SK-N-SH treated with all-trans-retinoic acid at 6 μM for 48 hours (cell line): ENCODE results near the gene BCAR1.
A peak's percentile ranks its signal among the peaks of the same experiment; 100 is the strongest.
"Not testable (repeated sequence)": the region's sequence is repeated elsewhere in the genome, so short reads cannot be mapped to it uniquely, and the experiment has no call there.

ENCODE experiments used
- ATAC-seq: fragments of 200-7000 bp; cut with Tn5 transposase; 3 replicates; pipeline ENCODE4 v1.9.1; 2020; ENCODE audit warnings: mild to moderate bottlenecking, moderate library complexity
- ARNTL ChIP-seq: fragments of 450-650 bp; formaldehyde crosslinking; IDR thresholded peaks from 2 replicates; pipeline ENCODE4 v1.5.0; 2020; ENCODE audit warnings: low read depth, mild to moderate bottlenecking, moderate library complexity, borderline replicate concordance
- BACH2 ChIP-seq: fragments of 250-450 bp; sonication (Bioruptor Pico); IDR thresholded peaks from 2 replicates; pipeline ENCODE4 v1.9.0; 2021; ENCODE audit warnings: mild to moderate bottlenecking, borderline replicate concordance
- CREB5 ChIP-seq: fragments of 250-450 bp; sonication (Bioruptor Pico); IDR thresholded peaks from 2 replicates; pipeline ENCODE4 v1.5.1; 2020; ENCODE audit warnings: low read depth, mild to moderate bottlenecking, moderate library complexity
- CSDC2 ChIP-seq: fragments of 250-450 bp; sonication (Bioruptor Pico); IDR thresholded peaks from 2 replicates; pipeline ENCODE4 v1.5.0; 2020; ENCODE audit warnings: mild to moderate bottlenecking, moderate library complexity
- ISL1 ChIP-seq: fragments of 250-450 bp; sonication (Bioruptor Pico); IDR thresholded peaks from 2 replicates; pipeline ENCODE4 v2.1.2; 2022; ENCODE audit warnings: mild to moderate bottlenecking, moderate library complexity
- PATZ1 ChIP-seq: fragments of 250-450 bp; sonication (Bioruptor Pico); IDR thresholded peaks from 2 replicates; pipeline ENCODE4 v1.8.0; 2020; ENCODE audit warnings: mild to moderate bottlenecking, moderate library complexity, borderline replicate concordance
- POU6F1 ChIP-seq: fragments of 250-450 bp; sonication (Bioruptor Pico); IDR thresholded peaks from 2 replicates; pipeline ENCODE4 v1.8.0; 2021; ENCODE audit warnings: low read depth, mild to moderate bottlenecking, moderate library complexity, borderline replicate concordance
- RARB ChIP-seq: fragments of 250-450 bp; sonication (Bioruptor Pico); IDR thresholded peaks from 2 replicates; pipeline ENCODE4 v1.8.0; 2021; ENCODE audit warnings: mild to moderate bottlenecking, moderate library complexity
- SNAI2 ChIP-seq: fragments of 250-450 bp; sonication (Bioruptor Pico); IDR thresholded peaks from 2 replicates; pipeline ENCODE4 v1.5.0; 2020; ENCODE audit warnings: mild to moderate bottlenecking, moderate library complexity
- TCF4 ChIP-seq: fragments of 250-450 bp; sonication (Bioruptor Pico); IDR thresholded peaks from 2 replicates; pipeline ENCODE4 v1.8.0; 2021; ENCODE audit warnings: mild to moderate bottlenecking, moderate library complexity, borderline replicate concordance
- TOX ChIP-seq: fragments of 250-450 bp; sonication (Bioruptor Pico); IDR thresholded peaks from 2 replicates; pipeline ENCODE4 v1.8.0; 2021; ENCODE audit warnings: mild to moderate bottlenecking, moderate library complexity, borderline replicate concordance
- TSHZ2 ChIP-seq: fragments of 250-450 bp; sonication (Bioruptor Pico); IDR thresholded peaks from 2 replicates; pipeline ENCODE4 v1.5.0; 2020; ENCODE audit warnings: mild to moderate bottlenecking, moderate library complexity
- ZC3H10 ChIP-seq: fragments of 250-450 bp; sonication (Bioruptor Pico); IDR thresholded peaks from 2 replicates; pipeline ENCODE4 v1.5.1; 2021; ENCODE audit warnings: mild to moderate bottlenecking, moderate library complexity
- ZFP3 ChIP-seq: fragments of 250-450 bp; sonication (Bioruptor Pico); IDR thresholded peaks from 2 replicates; pipeline ENCODE4 v1.5.0; 2020; ENCODE audit warnings: mild to moderate bottlenecking, moderate library complexity
- ZFP30 ChIP-seq: fragments of 450-650 bp; formaldehyde crosslinking; IDR thresholded peaks from 2 replicates; pipeline ENCODE4 v1.5.0; 2022; ENCODE audit warnings: mild to moderate bottlenecking, moderate library complexity
- ZNF70 ChIP-seq: fragments of 450-650 bp; formaldehyde crosslinking; IDR thresholded peaks from 2 replicates; pipeline ENCODE4 v1.5.0; 2020; ENCODE audit warnings: mild to moderate bottlenecking, moderate library complexity
- ZNF8 ChIP-seq: fragments of 450-650 bp; formaldehyde crosslinking; IDR thresholded peaks from 2 replicates; pipeline ENCODE4 v1.5.0; 2020; ENCODE audit warnings: mild to moderate bottlenecking, moderate library complexity

The BCAR1 gene

GRCh38 chr16:75281826-75282225 lies 30.4 kb upstream of the BCAR1 start (continued):
- TF ChIP-seq CREB5 (CRISPR knock-in tag) = no peak

- ATAC-seq = not testable (repeated sequence)
These were observed 29.6 kb upstream of the BCAR1 start for GRCh38 chr16:75281009-75281408.

GRCh38 chr16:75280331-75280804 lies 28.9 kb upstream of the BCAR1 start:
- ATAC-seq = no peak
- TF ChIP-seq ISL1 (CRISPR knock-in tag) (no peak), RARB (no peak), POU6F1 (no peak), TOX (CRISPR knock-in tag) (no peak), SNAI2 (CRISPR knock-in tag) (no peak)

GRCh38 chr16:75279305-75279704 lies 27.9 kb upstream of the BCAR1 start:
- TF ChIP-seq POU6F1 (no peak), ZC3H10 (no peak), SNAI2 (CRISPR knock-in tag) (no peak), PATZ1 (no peak), ZNF8 (CRISPR knock-in tag) (no peak), ZFP3 (no peak), ARNTL (CRISPR knock-in tag) (no peak), CSDC2 (no peak), ZFP30 (CRISPR knock-in tag) (no peak), TSHZ2 (CRISPR knock-in tag) (no peak), ZNF70 (CRISPR knock-in tag) (no peak)
- ATAC-seq = peak; percentile 23; the same call in 2 of the 3 replicates

GRCh38 chr16:75273054-75273925 lies 21.9 kb upstream of the BCAR1 start:
- TF ChIP-seq TCF4 (CRISPR knock-in tag) = no peak
- TF ChIP-seq BACH2 (CRISPR knock-in tag) = no peak
- peak; percentile 66 for ATAC-seq

GRCh38 chr16:75272629-75273028 lies 21.2 kb upstream of the BCAR1 start:
- not testable (repeated sequence) for ATAC-seq
